Liver (tissue), 9 donors: ENCODE results near the gene C7orf57. TPM values are rescaled to one million over a fixed set of nuclear protein-coding genes. Genes with fewer than 3 reads are reported as not detected.
"Not testable (repeated sequence)": the region's sequence is repeated elsewhere in the genome, so short reads cannot be mapped to it uniquely, and the experiment has no call there.

Experiments
- DNase-seq: peaks from one replicate; pipeline ENCODE4 v3.0.0-alpha.2; 2017; ENCODE audit warnings: low spot score
- H3K27ac ChIP-seq, 2 donors: one replicate each; pipeline ENCODE4 v1.7.0; 2013; ENCODE audit warnings: inconsistent platforms in 2 of 2, low read length in 2 of 2, control low read depth in 1 of 2, low read depth in 1 of 2, mild to moderate bottlenecking in 1 of 2
- H3K27me3 ChIP-seq, 4 donors: one replicate each; pipeline versions ENCODE4 v1.6.1 to v1.7.0; 2013; ENCODE audit warnings: low read length in 3 of 4, inconsistent platforms in 1 of 4, mild to moderate bottlenecking in 1 of 4, moderate library complexity in 1 of 4; ENCODE audit not compliant: control insufficient read depth in 4 of 4, insufficient read depth in 4 of 4
- H3K36me3 ChIP-seq, 4 donors: one replicate each; pipeline versions ENCODE4 v1.6.1 to v1.7.0; 2013; ENCODE audit warnings: low read length in 3 of 4, mild to moderate bottlenecking in 3 of 4, low read depth in 1 of 4, moderate library complexity in 1 of 4; ENCODE audit not compliant: control insufficient read depth in 4 of 4, insufficient read depth in 3 of 4
- H3K4me1 ChIP-seq, 4 donors: one replicate each; pipeline versions ENCODE4 v1.6.1 to v1.7.0; 2013; ENCODE audit warnings: low read length in 3 of 4, mild to moderate bottlenecking in 3 of 4, moderate library complexity in 1 of 4; ENCODE audit not compliant: control insufficient read depth in 4 of 4, insufficient read depth in 4 of 4
- H3K4me3 ChIP-seq, 3 donors: one replicate each; pipeline versions ENCODE4 v1.6.1 to v1.7.0; 2013; ENCODE audit warnings: low read length in 3 of 3, control low read depth in 1 of 3, low read depth in 1 of 3, mild to moderate bottlenecking in 1 of 3
- H3K9ac ChIP-seq, 2 donors: one replicate each; pipeline ENCODE4 v1.7.0; 2013; ENCODE audit warnings: low read length in 2 of 2, mild to moderate bottlenecking in 2 of 2, moderate library complexity in 2 of 2, control low read depth in 1 of 2, low read depth in 1 of 2
- H3K9me3 ChIP-seq, 4 donors: one replicate each; pipeline versions ENCODE4 v1.6.1 to v1.7.0; 2013; ENCODE audit warnings: low read length in 3 of 4; ENCODE audit not compliant: control insufficient read depth in 4 of 4
- ATF3 ChIP-seq: IDR thresholded peaks from 2 replicates; pipeline ENCODE4 v1.6.1; 2016; ENCODE audit warnings: antibody characterized with exemption
- CTCF ChIP-seq: fragments of 150-350 bp; IDR thresholded peaks from 2 replicates; pipeline ENCODE4 v1.5.1; 2017; ENCODE audit warnings: improper control_type of control experiment, low read depth, low read length; ENCODE audit not compliant: missing input control
- EGR1 ChIP-seq, 2 donors: IDR thresholded peaks; 2 replicates each; pipeline ENCODE4 v1.6.1; 2016 to 2018; ENCODE audit warnings: antibody characterized with exemption in 2 of 2, low read depth in 2 of 2
- FOXA1 ChIP-seq: IDR thresholded peaks from 2 replicates; pipeline ENCODE4 v1.6.1; 2016; ENCODE audit warnings: antibody characterized with exemption
- FOXA2 ChIP-seq: IDR thresholded peaks from 2 replicates; pipeline ENCODE4 v1.6.1; 2016; ENCODE audit warnings: antibody characterized with exemption
- GABPA ChIP-seq, 2 donors: IDR thresholded peaks in 1 of 2; conservative IDR thresholded peaks in 1 of 2; 2 replicates each; pipeline ENCODE4 v1.6.1; 2016; ENCODE audit warnings: antibody characterized with exemption in 2 of 2, mild to moderate bottlenecking in 1 of 2, moderate library complexity in 1 of 2
- HNF4A ChIP-seq, 2 donors: conservative IDR thresholded peaks; 2 replicates each; pipeline ENCODE4 v1.6.1; 2016; ENCODE audit warnings: antibody characterized with exemption in 2 of 2, mild to moderate bottlenecking in 2 of 2
- HNF4G ChIP-seq: IDR thresholded peaks from 2 replicates; pipeline ENCODE4 v1.6.1; 2016; ENCODE audit warnings: antibody characterized with exemption
- JUND ChIP-seq, 2 donors: IDR thresholded peaks; 2 replicates each; pipeline ENCODE4 v1.6.1; 2016; ENCODE audit warnings: antibody characterized with exemption in 2 of 2
- MAX ChIP-seq: IDR thresholded peaks from 2 replicates; pipeline ENCODE4 v1.6.1; 2016; ENCODE audit warnings: antibody characterized with exemption
- NR2F2 ChIP-seq: IDR thresholded peaks from 2 replicates; pipeline ENCODE4 v1.6.1; 2016; ENCODE audit warnings: antibody characterized with exemption
- RAD21 ChIP-seq, 2 donors: IDR thresholded peaks; 2 replicates each; pipeline ENCODE4 v1.6.1; 2016; ENCODE audit warnings: antibody characterized with exemption in 2 of 2, mild to moderate bottlenecking in 2 of 2
- REST ChIP-seq: IDR thresholded peaks from 2 replicates; pipeline ENCODE4 v1.6.1; 2016; ENCODE audit warnings: antibody characterized with exemption, mild to moderate bottlenecking
- RXRA ChIP-seq, 2 donors: IDR thresholded peaks; 2 replicates each; pipeline ENCODE4 v1.6.1; 2017 to 2018; ENCODE audit warnings: antibody characterized with exemption in 2 of 2, mild to moderate bottlenecking in 1 of 2
- SP1 ChIP-seq: IDR thresholded peaks from 2 replicates; pipeline ENCODE4 v1.6.1; 2018; ENCODE audit warnings: antibody characterized with exemption, mild to moderate bottlenecking
- TAF1 ChIP-seq: conservative IDR thresholded peaks from 2 replicates; pipeline ENCODE4 v1.6.1; 2016; ENCODE audit warnings: antibody characterized with exemption, mild to moderate bottlenecking
- YY1 ChIP-seq: IDR thresholded peaks from 2 replicates; pipeline ENCODE4 v1.6.1; 2016; ENCODE audit warnings: antibody characterized with exemption, mild to moderate bottlenecking
- ZBTB33 ChIP-seq: IDR thresholded peaks from 2 replicates; pipeline ENCODE4 v1.6.1; 2016; ENCODE audit warnings: antibody characterized with exemption
- WGBS: extraction: QIAGEN DNeasy Blood & Tissue Kit; methylation state at CpG from one replicate; pipeline ENCODE4 v1.1.7; 2013; 5-methylcytosine and 5-hydroxymethylcytosine counted together
- polyA plus RNA-seq, 2 donors: library from polyadenylated mRNA; stranded (reverse) in 1 of 2; unstranded in 1 of 2; fragments of 200-250 nt in 1 of 2; fragments of >200 nt in 1 of 2; fragmentation: Nextera tagmentation in 1 of 2; extraction: Ambion mirVana in 1 of 2; gene quantifications; one replicate each; pipeline versions ENCODE4 v1.2.1 to v1.2.3, GENCODE V29; 2013 to 2015
- total RNA-seq, 2 donors: library from RNA; depleted of rRNA; stranded (reverse); fragments of >200 nt; gene quantifications; one replicate each; pipeline ENCODE4 v1.2.3, GENCODE V29; 2014
- donor health status: healthy.
- donor health status: healthy.
- donor health status: healthy.
- donor health status: healthy.
- donor health status: healthy.

Gene C7orf57
- total and polyA plus RNA-seq, 4 donors: not detected

- H3K4me3 ChIP-seq: no peak overlapping the region
- H3K27me3 ChIP-seq: no peaks in the 10 kb centered on the region
- no peak overlapping the region for H3K9ac ChIP-seq
- H3K36me3 ChIP-seq: no peaks in the 10 kb centered on the region
- no peak for TF ChIP-seq SP1
- no peak for TF ChIP-seq NR2F2
- no peak for TF ChIP-seq RAD21 (IDR thresholded peaks at IDR 0.05)
- TF ChIP-seq TAF1: no peak
- no peak for TF ChIP-seq RXRA (IDR thresholded peaks at IDR 0.05)
- no peak for TF ChIP-seq YY1
- no peak for TF ChIP-seq HNF4A (conservative IDR thresholded peaks at IDR 0.05)
- no peak for TF ChIP-seq HNF4G
- no peak for TF ChIP-seq MAX
- TF ChIP-seq FOXA1: no peak
- TF ChIP-seq EGR1 (IDR thresholded peaks at IDR 0.05; ENCODE audit: low read depth in 2 of 2): no peak
- TF ChIP-seq GABPA (IDR thresholded peaks at IDR 0.05 in 1 of 2, conservative IDR thresholded peaks at IDR 0.05 in 1 of 2): no peak
- TF ChIP-seq ATF3: no peak
- TF ChIP-seq FOXA2: no peak
- TF ChIP-seq JUND (IDR thresholded peaks at IDR 0.05): no peak
- no peak for TF ChIP-seq CTCF
- no peak for TF ChIP-seq ZBTB33
- no peak for TF ChIP-seq REST
- no peak for DNase-seq
- no peaks in the 10 kb centered on the region for H3K9me3 ChIP-seq
- 95% methylated on average over 12 of the region's 12 CpGs for WGBS
- H3K4me1 ChIP-seq: no peaks in the 10 kb centered on the region
- no peak overlapping the region for H3K27ac ChIP-seq
These were observed 35.9 kb upstream of the C7orf57 start for GRCh38 chr7:47999413-47999812.

- H3K4me3 ChIP-seq, H3K9me3 ChIP-seq, H3K27me3 ChIP-seq, H3K36me3 ChIP-seq, H3K27ac ChIP-seq, H3K4me1 ChIP-seq, DNase-seq, H3K9ac ChIP-seq: not testable (repeated sequence)
- 90% methylated on average over 13 of the region's 13 CpGs for WGBS
These were observed 35.2 kb upstream of the C7orf57 start for GRCh38 chr7:48000164-48000563.
